ENCODE measurements around the gene FBH1.
"Not testable (repeated sequence)": the region's sequence is repeated elsewhere in the genome, so short reads cannot be mapped to it uniquely, and the experiment has no call there.

FBH1 gene

DNA sequence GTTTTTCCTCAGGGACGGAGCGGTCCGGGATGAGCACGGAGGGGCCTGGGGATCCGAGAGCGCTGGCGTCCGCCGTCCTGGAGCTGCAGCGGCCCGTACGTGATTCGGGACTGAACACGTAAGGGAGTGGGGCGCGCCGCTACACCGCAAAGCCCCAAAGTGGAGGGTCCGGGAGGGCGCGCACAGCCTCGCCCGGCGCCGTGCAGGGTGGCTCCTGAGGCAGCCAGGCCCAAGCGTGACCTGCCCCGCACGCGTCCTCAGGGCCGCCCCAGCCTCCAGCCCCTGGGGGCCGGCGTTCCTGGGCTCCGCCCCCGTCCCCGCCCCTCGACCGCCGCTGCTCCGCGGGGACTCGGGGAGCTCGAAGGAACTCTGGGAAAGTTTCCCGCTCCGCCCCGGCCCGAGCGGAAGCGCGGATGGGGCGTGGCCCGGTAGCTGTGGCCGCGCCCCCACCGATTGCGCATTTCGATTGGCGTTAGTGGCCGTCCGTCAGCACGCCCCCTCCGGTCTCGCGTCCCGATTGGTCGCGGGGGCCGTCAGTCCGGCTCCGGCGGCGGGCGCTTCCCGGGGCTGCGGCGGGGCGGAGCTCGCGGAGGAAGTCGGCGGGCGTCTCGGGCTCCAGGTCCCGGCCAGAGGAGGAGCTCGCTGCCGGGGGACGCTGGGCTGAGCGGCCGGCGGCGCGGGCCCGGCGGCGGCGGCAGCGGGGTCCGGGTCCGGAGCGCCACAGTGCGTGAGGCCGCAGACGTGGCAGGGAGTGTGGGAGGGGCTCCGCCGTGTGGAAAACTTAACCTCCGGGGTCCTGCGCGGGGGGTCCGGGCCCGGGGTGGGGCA lies at the start of gene FBH1, which contains the start of gene ANKRD16:
Gene FBH1, plus strand, starts transcription at position 620 of the 828 bp plus-strand sequence. Its CDS starts 103 bp downstream, at position 723.
Gene ANKRD16, minus strand, starts transcription at position 270 of the 828 bp plus-strand sequence. CDS start 539 bp downstream, outside the sequence.
- peak; percentile 96 for DNase-seq

DNA sequence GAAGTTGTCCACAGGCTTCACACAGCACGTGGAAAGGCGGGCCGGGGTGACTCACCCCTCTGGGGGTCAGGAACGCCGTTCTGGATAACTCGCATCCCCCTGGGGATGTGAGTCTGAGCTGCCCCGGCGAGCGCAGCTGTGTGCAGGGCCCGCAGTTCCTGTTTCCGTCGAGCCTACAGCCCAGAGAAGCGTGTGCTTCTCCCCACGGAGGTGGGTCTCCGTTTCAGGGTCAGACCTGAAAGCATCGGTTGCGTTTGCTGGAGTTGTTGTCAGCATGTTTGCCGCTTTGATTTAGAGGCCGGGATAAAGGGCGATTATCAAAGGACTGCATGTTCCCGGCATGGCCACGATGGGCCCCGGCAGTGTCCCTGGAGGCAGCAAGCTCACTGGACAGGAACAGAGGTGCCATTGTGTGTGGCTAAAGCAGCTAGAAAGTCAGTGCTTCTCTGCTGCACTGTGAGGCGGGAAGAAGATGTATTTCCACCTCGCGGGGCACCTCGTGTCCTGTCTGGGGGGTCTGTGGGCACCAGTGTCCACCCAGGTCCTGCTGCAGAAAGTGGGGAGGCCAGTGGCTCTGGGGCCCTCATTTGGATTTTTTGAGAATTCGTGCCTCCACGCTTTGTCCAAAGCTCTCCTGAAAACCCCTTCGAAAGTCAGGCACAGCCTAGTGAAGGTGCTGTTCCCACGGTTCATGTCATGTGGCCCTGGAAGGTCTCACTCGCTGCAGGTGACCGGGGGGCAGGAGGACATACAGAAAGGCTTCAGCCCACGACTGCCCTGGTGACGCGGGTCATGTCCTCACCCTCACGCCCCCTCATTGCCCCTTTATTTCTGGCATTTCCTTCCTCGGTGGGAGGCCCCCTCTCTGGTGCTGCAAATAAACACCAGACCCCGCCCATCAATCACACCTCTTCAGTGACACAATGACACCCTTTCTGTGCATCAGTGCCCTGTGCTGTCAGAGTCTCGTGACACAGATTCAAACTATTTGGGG lies 49.4 kb upstream of the FBH1 start:
- no peak for DNase-seq

- DNase-seq = no peak
Measured at GRCh38 chr10:5841965-5842364, 48.1 kb upstream of the FBH1 start.

DNA sequence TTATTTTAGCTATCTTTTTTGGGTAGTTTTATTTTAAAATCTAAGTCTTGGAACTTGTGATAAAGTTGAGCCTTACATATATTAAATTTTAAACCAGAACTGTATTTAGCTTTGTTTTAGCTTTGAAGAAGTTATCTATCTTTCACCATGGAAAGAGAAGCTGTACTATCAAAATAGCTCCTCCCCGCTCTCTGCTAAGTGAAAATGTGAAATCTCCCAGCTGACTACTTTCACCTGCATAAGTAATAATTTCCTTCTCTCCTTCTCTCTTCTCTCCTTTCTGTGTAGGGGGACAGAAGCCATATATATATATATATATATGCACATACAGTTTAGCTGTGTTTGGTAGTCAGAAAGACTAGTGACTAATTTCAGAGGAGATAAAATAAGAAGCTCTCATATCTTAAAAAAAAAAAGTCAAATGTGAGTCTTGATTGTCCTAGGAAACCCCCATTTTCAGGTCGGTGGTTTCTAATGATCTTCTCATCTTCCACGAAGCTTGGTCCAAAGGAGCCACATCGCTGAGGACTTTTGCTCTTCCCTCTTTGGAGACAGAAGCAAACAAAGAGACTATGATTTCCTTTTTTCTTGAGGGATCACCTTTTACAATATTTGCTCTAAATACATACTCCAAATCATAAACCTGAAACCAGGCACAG lies 46.2 kb upstream of the FBH1 start:
- DNase-seq = no peak

GRCh38 chr10:5844345-5845055 lies 45.5 kb upstream of the FBH1 start:
- no peak for DNase-seq

- not testable (repeated sequence) for DNase-seq
Measured at GRCh38 chr10:5846667-5847066, 43.4 kb upstream of the FBH1 start.

DNA sequence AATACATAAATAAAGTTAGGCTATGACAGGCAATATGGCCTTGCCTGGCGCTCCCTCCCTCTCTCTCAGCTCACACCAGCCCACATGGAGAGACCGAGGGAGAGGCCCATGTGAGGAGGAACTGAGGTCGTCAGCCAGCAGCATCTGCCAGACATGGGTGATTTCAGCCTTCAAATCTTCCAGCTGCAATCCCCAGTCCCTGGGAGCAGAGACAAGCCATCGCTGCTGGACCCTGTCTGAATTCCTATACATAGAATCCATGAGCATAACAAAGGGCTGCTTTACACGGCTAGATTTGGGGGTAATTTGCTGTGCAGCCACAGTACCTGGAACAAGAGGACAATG lies 35.9 kb upstream of the FBH1 start:
- no peak for DNase-seq

GRCh38 chr10:5855979-5856700 lies 33.9 kb upstream of the FBH1 start:
- no peak for DNase-seq

DNA sequence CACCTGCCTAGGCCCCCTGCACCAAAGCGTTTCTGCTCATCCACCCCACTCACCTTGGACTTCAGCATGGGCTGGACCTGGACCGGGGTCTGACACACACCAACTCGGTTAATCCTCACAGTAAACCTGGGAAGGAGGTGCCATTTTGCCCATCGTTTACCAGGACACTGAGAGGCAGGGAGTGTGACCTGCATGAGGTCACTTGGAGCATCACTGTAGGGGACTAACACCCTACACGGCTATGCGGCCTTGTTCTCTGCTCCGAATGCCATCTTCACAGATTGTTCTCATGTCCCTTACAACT lies 33.4 kb upstream of the FBH1 start:
- no peak for DNase-seq

- no peak for DNase-seq
Measured at GRCh38 chr10:5858811-5859210, 31.2 kb upstream of the FBH1 start.

DNA sequence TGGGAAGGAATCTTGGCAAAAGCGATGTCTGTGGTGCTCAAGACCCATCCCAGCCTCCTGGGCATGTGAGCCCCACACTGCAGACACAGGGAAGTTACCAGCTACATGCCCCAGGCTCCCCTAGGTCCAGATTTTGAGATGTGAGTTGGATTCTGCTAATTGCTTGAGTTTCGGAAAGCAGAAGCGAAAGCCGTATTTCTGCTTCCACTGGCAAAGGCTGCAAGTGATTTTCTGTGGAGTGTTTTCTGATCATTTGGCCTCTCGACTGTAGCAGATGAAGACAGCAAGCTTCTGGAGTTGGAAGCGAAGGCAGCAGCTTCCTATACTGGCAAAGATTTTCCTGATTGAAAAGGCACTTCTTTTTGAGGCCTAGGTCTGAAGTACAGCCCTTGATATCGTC lies 30.0 kb upstream of the FBH1 start:
- no peak for DNase-seq

DNA sequence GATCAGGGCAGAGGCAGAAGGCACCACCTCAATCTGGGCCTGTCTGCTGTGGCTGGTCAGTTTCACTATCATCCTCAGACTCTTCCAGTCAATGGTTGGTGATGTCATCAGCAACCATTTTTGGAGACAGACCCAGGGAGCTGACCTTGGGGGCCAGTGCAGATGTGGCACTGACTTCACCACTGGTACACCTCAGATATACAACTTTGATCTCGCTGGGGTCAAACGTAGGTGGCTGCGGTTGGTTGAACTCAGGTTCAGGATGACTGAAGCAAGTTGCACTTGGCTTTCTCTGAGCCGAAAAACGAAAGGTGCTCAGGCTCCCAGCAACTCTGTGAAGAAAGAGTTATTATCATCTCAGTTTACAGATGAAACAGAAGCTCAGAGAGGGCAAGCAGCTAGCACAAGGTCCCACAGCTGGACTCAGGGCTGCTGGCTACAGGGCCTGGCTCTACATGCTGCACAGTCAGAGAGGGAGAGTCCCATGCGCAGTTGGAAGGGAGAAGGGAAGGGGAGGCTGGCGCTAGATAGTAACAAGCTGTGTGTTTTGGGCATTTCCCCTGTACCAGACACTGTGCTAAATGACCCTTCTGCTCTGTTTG lies 27.6 kb upstream of the FBH1 start:
- DNase-seq = no peak

GRCh38 chr10:5862981-5863685 lies 26.9 kb upstream of the FBH1 start:
- DNase-seq = not testable (repeated sequence)

GRCh38 chr10:5866451-5867081 lies 23.5 kb upstream of the FBH1 start:
- DNase-seq = not testable (repeated sequence)

DNA sequence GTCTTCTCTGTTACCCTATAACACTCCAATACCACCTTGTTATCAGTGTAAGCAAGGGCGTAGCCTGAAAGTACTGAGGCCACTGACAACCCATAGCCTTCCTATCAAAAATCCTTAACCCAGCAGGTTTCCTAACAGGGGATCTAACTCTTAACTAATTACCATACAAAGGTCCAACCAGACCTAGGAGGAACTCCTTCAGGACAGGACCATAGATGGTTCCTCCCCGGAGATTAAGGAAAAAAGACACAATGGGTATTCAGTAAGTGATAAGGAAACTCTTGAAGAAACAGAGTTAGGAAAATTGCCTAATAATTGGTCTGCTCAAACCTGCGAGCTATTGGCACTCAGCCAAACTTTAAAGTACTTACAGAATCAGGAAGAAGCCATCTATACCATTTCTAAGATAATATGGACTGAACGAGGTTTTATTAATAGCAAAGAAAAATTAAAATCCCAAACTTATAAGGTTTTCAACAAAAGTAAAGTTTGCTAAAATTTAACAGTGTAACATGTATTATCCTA lies 22.9 kb upstream of the FBH1 start:
- not testable (repeated sequence) for DNase-seq

GRCh38 chr10:5868383-5868782 lies 21.7 kb upstream of the FBH1 start:
- not testable (repeated sequence) for DNase-seq

- DNase-seq = no peak
Measured at GRCh38 chr10:5869156-5869555, 20.9 kb upstream of the FBH1 start.

DNA sequence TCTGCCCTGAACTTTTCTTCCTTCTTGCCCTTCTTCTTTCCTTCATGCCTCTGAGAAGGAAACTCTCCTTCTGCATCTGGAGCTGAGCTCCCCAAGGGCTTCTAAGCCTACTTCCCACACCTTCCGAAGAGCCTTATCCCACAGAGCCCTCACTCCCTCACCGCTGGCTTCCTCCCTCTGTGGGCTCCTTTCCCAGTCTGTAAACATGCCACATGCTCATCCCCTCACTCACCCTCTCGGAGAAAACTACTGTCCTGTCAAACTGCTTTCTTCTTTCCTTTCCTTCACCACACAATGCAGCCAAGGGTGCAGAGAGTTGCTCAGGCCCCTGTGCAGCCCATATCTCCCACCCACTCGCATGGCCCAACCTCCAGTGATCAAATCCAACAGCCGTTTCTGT lies 18.4 kb upstream of the FBH1 start:
- no peak for DNase-seq

DNA sequence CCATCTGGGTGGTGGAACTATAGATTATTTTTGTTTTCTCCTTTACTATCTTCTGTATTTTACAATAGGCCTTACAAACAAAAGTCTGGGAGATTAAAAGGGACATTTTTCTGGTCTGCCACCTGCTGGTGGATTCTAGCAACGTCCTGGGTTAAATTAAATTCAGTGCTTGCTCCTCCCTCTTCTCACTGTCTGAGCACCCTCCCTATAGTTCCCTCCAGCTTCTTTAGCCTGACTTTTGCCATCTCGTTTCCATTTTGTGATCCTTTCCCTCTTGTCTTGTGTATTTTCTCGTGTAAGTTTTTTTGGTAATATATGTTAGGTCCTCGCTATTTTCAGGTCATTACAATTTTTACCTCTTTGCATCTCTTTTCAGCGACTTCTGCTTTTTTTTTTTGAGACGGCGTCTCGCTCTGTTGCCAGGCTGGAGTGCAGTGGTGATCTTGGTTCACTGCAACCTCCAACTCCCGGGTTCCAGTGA lies 16.5 kb upstream of the FBH1 start:
- DNase-seq = peak; percentile 62

All from activated T-cell treated with anti-CD3 and anti-CD28 coated beads for 4 hours (primary cell).